Measurements from ENCODE around the gene EPHB3.
"Not testable (repeated sequence)": the region's sequence is repeated elsewhere in the genome, so short reads cannot be mapped to it uniquely, and the experiment has no call there.

The EPHB3 gene

DNA sequence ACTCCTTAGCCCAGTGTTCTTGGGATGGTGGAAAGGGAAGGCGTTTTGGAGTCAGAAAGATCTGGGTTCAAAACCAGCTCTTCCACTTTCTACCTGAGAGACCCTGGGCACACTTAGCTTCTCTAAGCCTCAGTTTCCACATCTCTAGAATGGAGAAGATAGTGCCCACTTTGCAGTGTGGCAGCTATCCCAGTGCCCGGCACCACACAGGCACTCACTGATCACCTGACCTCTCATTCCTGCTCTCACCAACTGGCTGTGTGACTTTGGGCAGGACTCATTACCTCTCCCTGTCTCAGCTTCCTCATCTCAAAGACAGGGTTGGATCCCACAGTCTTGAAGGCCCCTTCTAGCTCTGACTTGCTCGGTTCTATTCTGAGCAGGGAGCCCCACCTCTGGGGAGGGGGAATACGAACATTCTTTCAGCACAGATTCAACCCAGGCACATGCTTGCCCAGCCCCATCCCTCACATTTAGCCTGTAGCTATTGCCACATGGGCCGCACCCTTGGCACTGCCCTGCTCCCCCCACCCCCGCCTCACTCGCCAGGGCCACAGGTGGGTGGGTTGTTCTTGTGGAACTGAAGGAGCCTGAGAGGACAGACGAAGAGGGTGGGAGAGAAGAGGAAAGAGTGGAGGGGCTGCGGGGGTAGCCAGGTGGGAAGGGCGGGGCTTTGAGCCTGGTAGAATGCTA is 39.2 kb downstream of the EPHB3 start:
- DNase-seq (ENCODE audit: low spot score), result no peak

DNA sequence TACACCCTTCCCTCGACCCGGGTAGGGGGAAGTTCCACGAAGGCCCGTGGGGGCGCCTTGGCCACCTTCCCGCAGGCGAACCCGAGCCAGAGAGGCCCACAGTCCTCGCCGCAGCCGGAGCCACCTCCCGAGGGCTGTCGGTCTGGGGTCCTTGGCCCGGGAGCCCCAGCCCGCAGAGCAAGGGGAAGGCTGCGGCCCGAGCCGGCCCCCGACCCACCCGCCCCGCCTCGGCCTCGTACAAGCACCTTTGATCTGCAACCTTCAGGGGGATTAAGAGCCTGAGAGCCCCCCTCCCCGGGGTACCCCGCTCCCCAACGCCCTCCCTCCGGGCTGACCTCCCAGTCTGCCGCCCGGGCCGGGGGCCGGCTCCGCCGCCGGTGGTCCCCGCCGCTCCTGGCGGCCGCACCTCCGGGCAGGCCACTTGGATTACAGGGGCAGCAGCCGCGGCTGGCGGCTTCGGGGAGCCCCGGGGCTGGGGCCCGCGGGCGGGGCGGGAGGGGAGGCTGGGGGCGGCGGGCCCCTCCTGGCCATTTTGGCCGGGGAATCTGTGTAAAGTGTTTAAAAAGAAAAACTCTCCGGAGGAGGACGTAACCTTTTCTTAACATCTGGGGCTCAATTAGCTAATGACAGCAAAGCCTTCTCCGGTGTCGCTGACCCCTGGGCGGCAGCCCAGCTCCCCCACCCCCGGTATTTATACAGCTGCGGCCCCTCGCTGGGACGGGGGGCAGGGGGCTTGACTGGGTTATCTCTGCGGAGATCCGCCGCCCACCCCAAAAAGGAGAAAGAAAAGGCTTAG is 40.2 kb downstream of the EPHB3 start:
- no peak for DNase-seq (ENCODE audit: low spot score)

DNA sequence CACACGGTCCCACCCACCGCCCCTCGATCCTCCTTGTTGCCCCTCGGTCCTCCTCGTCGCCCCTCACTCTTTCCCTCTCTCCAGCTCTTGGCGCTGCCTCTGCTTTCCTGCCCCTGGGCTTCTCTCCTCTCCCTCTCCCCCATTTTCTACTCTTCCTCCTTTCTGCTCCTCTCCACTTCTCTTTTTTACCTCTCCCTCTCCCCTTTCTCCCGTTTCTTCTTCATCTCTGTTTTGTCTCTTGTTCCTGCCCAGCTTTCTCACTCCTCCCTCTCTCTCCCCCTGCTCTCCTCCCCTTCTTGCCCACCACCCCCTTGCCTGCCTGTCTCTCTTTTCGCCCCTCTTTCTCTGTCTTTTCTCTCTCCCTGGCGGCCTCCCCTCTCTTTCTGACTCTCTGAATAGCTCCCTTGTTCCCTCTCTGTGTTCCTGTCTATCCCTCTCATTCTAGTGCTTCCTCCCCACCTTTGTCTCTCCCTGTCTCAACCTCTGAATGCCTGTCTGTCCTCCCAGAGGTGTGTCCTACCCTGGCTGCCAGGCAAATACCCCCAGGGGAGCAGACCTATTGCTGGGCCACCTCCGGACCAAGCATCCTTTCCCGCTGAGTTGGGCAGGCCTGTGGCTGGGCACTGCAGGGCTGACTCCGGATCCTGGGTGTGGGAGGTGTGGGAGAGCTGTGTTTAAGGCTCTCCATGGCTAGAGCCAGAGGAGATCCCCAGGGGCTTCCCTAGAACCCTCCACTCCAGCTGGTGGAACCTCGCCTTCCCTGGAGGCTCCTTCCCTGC is 41.0 kb downstream of the EPHB3 start:
- DNase-seq (ENCODE audit: low spot score), result no peak

DNA sequence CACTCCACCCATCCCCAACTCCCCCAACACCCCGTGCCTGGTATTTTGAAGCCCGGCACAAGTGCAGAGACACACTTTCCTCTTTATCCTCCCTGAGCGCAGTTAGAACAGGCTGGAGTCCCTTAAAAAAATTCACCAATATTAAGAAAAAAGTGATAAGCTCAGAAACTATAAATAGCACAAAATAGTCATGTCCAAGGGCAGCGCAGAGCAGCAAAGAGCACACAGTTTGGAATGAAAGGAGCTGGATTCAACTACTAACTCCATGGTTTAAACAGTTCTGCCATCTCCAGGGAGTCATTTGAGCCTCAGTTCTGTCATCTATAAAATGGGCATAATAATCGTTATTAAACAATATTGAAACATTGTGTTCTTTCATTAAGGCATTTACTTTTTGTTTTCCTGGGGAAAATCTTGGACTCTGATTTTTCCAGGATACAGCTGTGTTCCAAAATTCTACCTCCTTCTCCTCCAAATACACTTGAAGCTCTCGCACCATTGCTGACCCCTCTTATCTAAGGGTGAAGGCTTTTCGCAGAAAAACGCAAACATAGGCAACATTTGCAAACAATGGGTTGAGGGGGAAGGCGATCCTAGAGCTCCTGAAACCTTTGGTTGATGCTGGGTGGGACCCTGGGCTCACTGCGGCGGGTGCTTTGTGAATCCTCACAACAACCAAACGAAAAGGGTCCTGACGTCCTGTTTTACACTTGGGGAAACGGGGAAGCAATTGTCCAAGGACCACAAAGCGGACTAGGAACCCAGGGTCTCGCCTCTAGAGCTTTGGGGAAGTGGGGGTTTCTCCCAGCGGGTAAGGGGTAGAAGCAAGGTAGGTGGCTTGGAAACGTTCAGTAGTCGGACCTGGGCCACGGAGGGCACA is 41.8 kb downstream of the EPHB3 start:
- DNase-seq (ENCODE audit: low spot score), result no peak

DNA sequence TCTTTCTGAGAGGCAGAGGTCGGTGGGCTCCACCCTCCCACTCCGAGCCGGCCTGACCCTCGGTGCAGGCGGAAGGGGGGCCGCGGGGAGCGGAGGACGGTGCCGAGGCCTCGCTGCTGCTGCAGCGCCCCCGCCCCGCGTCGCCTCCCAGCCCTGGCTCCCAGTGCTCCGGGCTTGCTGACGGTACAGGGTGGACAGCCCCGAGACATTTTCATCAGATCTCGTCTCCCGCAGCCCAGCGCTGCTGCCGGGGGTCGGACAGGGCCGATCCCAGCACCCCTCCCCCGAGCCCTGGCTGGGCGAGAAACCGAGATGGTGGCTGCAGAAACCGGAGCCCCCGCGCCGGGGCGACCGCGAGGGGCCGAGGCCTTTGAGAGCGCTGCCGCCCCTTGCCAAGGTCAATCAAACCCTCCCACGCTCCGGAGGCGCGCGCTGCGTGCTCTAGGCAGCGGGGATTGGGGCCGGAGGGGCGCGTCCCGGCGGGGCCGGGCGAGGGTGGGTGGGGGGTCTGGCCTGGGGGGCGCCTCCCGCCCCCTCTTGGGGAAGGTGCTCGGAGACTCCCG is 42.5 kb downstream of the EPHB3 start:
- DNase-seq (ENCODE audit: low spot score), result no peak

DNA sequence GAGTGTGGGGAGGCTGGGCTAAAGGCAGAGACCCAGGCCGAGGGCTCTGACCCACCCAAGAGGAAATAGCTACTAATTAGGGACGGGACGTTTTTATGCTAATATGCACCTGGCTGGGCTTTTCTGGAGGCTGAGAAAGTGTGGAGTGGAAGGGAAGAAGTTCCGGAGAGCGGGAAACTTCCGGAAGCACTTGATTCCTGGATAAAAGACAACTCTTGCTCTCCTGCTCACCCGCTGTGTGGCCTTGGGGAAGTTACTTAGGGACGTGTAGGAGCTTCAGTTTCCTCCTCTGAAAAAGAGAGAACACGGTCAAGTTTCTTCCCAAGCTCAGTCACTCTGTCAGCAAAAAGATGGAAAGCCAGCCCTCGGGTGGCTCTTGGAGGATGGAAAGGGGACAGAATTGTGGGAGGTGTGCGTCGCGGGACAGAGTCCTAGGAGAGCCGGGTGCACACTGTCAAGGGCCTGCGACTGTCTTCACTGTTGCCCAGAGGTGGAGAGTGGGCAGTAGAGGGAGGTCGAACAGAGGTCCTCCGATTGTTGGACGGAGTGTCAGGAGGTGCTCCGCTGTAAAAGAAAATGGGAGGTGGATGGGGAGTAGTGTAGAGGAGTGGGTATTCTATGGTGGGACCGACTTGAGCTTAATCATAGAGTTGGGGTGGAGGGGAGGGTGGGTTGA is 43.2 kb downstream of the EPHB3 start:
- DNase-seq (ENCODE audit: low spot score), result no peak

DNA sequence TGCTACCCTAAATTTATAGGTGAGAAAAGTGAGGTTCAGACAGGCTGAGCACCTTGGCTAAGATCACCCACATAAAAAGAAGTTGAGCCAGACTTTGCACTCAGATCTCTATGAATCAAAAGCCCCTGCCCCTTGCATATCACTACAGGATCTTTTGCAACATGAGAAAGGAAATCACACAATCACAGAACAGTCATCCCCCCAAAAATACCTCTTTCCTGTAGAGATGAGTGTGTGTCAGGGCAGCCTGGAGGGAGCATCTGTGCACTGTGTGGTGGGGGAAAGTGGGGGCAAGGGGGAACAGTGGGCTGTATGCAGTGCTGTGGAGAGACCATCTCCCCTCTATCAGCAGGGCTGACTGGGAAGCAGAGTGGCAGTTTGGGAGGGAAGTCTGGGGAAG is 46.6 kb downstream of the EPHB3 start:
- DNase-seq (ENCODE audit: low spot score), result peak; percentile 9

DNA sequence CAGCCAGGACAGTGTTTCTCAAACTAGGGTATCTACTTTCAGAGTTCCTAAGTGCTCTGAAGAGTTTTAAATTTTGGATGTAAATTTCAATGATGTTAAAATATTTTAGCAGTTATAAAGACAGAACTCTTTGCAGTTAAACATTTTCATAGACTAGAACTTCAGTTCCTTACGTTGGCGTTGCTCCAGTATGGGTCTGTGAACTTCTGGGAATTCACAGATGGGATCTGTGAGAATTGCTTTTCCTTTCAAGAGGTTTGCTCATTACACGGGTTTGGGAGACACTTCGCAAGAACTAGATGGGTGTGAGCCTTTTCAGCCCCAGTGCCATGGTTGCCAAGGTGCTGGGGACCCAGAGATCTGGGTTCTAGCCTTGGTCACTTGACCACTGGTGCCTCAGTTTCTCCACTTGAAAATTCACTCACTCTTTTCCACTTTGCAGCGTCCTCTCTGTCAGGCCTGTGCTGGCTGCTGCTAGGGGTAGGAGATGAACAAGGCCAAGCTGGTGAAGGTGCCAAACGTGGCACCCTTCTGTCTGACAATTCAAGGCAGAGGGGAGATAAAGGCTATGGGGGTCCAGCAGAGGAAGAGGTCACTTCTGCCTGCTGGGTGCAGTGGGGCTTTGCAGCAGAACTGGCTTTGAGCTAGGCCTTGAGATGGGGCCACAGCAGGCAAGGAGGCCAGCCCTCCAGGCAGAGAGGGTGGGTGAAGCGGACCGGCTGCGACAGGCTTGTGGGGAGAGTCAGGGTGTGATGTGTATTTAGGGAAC is 48.1 kb downstream of the EPHB3 start:
- DNase-seq (ENCODE audit: low spot score), result no peak

DNA sequence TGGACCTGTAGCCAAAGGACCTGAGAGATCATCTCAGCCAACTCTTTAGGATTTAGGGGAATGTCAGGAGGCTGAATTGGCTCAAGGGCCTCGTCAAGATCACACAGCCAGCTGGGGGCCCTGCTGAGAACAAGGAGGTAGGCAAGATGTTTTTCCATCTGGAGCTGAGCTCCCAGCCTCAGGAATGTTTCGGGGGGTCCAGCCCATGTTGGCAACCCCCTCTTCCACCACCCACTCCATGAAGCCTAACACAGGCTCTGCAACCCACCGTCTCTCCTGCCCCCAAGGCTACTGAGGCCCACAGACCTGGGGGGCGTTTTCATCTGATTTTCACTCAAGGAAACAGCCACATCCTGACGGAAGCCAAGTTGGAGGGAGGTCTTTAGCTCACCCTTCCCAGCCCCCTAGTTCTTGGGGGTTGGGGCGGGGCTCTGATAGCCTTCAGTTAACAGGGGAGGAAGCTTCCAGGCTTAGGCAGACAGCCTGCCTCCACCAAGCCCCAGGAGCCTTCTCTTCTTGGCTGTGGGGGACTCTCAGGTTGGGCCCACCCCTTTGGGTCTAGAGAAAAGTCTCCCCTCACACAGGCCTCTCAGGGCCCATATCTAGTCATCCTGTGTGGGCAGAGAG is 48.8 kb downstream of the EPHB3 start:
- no peak for DNase-seq (ENCODE audit: low spot score)

DNA sequence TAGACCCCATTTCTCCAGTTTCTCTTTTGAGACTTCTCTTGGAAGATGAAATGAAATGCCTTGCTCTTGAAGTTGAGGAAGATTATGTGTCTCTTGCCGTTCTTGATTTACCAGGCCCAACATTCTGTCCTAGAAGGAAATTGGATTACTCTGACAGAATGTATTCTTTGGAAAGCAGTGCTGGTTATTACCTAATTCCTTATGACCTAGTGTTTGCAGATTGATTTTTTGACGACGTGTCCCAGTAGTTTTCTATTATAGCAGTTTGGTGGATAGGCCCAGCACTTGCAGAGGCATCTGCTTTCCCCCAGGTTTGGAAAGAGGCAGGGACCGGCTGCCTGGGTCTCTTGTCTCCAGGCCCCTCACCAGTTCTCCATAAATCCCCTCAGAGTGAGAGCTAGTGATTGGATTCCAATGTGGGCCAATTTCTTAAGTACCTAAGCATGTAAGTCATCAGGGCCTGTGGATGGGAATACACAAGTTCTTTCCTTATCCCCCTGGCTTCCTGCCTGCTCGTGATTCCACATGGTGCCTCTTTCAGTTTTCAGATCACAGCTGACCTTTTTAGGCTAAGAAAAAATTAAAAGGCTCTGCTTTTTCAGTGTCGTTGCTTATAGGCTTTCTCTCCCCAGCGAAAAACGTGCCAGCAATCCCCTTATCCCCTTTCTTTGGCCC is 50.2 kb downstream of the EPHB3 start:
- no peak for DNase-seq (ENCODE audit: low spot score)

DNA sequence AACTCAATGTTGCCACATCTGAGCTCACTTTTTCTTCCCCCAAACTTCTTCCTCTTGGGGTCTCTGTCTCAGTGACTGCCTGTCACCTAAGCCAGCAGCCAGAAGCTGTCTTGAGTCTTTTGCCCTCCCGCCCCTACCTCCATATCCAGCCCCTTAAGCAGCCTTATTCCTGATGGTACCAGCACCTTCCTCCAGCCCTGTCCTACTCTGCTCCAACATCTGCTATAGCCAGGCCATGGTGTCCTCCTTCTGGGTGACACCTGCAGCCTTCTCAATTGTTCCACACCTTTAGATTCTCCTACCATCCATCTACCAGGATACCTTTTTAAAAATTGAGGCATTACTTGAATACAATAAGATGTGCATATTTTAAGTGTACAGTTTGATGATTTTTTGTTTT is 53.8 kb downstream of the EPHB3 start:
- no peak for DNase-seq (ENCODE audit: low spot score)

DNA sequence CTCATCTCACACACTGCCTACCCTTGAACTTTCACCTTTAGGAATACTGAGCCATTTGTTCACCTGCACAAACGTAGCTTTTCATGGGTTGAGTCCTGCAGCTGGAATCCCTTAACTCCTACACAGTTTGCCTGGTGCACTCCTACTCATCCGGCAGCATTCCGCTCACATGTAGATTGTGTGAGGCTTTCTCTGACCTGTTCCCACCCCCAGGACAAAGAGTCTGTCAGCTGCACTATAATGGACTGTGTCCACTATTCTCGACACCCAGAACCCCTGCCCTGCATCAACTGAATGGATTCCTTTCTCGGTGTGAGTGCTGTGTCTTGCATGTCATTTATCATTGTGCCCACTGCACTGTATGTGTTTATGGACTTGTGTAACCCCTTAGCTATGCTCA is 54.9 kb downstream of the EPHB3 start:
- DNase-seq (ENCODE audit: low spot score), result no peak

DNA sequence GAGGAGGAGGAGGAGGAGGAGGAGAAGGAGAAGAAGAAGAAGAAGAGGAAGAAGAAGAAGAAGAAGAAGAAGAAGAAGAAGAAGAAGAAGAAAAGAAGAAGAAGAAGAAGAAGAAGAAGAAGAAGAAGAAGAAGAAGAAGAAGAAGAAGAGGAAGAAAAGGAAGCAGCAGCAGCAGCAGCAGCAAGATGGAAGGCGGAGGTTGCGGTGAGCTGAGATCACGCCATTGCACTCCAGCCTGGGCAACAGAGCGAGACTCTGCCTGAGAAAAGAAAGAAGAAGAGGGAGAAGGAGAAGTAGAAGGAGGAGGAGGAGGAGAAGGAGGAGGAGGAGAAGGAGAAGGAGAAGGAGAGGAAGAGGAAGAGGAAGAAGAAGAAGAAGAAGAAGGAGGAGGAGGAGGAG is 55.7 kb downstream of the EPHB3 start:
- DNase-seq (ENCODE audit: low spot score), result not testable (repeated sequence)

DNA sequence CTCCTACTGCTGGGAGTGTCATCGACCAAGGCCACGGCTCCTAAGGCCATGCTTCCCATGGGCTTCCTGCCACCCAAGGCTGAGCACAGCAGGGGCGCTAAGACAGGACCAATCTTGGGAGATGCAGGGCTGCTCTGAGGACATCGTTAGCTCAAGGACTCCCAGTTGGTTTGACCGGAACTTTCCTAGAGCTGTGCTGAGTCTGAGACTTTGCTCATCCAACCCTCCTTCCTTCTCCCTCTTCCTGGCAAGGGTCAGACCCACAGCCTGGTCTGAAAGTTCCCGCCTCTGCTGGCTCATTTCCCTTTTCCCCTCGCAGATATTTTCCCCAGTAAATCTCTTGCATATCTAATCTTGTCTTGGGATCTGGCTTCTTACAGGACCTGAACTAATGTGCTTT is 57.2 kb downstream of the EPHB3 start:
- DNase-seq (ENCODE audit: low spot score), result no peak

DNA sequence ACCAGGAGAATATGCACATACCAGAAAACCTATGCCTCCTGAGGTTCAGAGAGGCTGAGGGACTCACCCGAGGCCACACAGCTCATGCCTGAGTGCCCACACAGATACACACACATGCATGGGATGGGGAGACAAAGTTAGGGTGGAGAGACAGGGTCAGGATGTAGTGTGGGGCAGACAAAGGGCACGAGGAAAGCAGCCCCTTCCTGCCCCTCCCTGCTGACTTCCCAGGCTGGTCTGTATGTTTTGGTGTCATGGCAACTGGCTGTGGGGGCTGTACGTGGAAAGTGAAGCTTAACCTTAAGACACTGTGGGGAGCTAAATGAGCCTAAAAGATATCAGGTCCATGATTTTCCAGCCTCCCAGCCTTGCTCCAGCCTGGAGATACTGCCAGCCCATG is 57.8 kb downstream of the EPHB3 start:
- DNase-seq (ENCODE audit: low spot score), result no peak

DNA sequence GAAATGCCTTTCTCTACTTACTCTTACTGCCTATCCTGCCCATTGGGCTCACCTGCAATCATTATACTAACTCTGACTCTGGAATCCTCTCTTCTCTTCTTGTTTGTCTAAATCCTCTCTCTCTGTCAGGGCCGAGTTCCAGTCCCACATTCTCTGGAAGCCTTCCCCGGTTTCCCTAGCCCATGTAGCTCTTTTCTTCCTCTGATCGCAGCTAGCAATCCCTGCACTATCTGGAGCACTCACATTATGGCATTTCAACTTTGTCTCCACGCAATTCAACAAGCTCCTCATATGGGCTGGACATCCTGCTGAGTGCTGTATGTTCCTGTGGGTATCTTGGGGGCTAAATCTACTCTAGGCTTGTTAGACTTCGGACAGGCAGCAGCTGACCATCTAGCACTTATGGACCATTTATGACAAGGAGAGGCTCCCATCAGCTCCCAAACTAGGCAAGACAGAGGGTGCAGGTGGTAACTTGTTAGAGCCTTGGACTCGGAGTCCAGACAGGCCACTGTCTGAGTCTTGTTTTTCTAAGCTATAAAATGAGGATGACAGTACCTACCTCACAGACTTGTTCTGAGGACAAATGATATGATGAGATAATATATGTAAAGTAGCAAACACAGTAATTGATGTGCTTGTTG is 58.3 kb downstream of the EPHB3 start:
- DNase-seq (ENCODE audit: low spot score), result no peak

DNA sequence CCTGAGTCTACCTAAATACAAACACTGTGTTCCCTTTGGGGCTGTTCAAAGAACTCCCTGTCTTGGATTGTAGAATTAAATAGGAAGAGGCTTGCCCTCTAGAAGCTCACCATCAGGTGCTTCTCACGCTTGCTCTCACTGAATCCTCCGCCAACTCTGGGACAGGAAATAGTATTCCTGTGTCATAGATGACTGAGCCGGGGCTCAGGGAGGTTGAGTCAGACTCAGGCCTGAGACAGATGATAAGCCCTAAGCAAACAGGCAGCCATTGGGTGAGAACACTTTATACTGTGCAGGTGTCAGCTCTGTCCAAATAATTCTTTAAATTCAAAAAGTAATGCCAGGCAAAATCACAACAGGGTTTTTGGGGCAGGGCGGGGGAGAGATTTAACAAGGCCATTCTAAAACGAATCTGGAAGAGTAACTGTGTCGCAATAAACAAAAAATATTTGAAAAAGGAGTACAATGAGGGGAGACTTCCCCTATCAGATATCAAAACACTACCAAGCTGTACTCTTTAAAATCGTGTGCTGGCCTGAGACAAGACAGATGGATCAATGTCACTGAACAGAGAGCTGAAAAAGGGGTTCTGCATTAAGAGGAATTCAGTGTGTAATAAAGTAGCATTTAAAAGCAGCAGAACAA is 59.0 kb downstream of the EPHB3 start:
- DNase-seq (ENCODE audit: low spot score), result no peak

DNA sequence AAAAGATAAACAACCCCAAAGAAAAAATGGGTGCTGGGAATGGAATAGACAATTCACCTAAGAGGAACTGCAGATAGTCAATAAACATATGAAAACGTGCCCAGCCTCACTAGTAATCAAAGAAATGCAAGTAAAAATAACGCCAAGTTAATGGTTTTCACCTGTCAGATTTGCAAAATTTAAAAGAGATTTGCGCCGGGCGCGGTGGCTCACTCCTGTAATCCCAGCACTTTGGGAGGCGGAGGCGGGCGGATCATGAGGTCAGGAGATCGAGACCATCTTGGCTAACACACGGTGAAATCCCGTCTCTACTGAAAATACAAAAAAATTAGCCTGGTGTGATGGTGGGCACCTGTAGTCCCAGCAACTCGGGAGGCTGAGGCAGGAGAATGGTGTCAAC is 60.6 kb downstream of the EPHB3 start:
- DNase-seq (ENCODE audit: low spot score), result not testable (repeated sequence)

Data from CD4-positive, alpha-beta T cell treated with Interleukin-6 at 100 ng/mL for 8 hours (primary cell).